Fibroblast of mammary gland (primary cell): ENCODE results near the gene FAM13C.

Source experiments
- DNase-seq: peaks from one replicate; pipeline ENCODE4 v3.0.0-alpha.2; 2010; ENCODE audit warnings: low read depth
- H3K4me3 ChIP-seq: 2 replicates; pipeline ENCODE4 v1.5.1; 2011; ENCODE audit warnings: low read depth, mild to moderate bottlenecking, low read length, moderate library complexity; ENCODE audit not compliant: control insufficient read depth
- TF ChIP-seq, protein P1 (sequence below): conservative IDR thresholded peaks from 2 replicates; pipeline ENCODE4 v1.5.1; 2011; ENCODE audit warnings: low read depth, low read length, inconsistent platforms; ENCODE audit not compliant: control insufficient read depth, insufficient read depth

The FAM13C gene

DNA sequence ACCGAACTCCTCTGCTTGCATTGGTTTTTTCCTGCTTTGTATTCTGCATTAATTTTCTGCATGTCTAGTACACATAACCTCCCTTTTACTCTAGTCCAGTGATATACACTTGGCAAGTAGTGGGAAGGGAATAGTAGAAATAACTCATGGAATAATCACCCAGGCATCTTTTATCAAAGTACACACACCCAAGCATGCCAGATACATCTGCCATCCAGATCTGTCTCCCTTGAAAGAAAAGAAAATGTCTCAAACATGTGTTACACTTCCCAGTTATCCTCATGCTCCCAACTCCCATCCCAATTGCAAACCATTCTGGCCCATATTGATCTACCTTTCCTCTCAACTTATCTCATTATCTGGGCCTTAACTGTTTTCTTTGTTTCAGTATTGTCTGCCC is 106.9 kb downstream of the FAM13C start:
- TF ChIP-seq, protein P1, sequence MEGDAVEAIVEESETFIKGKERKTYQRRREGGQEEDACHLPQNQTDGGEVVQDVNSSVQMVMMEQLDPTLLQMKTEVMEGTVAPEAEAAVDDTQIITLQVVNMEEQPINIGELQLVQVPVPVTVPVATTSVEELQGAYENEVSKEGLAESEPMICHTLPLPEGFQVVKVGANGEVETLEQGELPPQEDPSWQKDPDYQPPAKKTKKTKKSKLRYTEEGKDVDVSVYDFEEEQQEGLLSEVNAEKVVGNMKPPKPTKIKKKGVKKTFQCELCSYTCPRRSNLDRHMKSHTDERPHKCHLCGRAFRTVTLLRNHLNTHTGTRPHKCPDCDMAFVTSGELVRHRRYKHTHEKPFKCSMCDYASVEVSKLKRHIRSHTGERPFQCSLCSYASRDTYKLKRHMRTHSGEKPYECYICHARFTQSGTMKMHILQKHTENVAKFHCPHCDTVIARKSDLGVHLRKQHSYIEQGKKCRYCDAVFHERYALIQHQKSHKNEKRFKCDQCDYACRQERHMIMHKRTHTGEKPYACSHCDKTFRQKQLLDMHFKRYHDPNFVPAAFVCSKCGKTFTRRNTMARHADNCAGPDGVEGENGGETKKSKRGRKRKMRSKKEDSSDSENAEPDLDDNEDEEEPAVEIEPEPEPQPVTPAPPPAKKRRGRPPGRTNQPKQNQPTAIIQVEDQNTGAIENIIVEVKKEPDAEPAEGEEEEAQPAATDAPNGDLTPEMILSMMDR: no peak
- H3K4me3 ChIP-seq: no peak overlapping the region
- DNase-seq: no peak

DNA sequence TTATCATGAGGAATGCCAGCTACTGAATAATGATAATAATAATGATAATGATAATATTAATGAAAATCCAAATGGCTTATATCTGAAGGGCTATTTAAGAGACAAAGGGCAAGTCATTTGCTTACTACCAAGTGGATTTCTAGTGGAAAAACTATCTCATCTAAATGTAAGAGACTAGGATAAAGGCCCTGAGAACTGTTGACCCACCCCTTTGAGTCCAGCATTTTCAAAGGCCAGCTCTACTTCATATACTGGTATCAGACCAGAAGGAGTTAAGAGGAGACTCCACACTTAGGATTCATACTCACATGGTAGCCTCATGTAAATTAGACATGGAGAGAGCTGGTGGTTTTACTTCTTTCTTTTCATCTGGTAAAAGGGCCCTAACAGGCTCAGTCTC is 109.9 kb downstream of the FAM13C start:
- no peak overlapping the region for H3K4me3 ChIP-seq
- TF ChIP-seq, protein P1: no peak
- no peak for DNase-seq

DNA sequence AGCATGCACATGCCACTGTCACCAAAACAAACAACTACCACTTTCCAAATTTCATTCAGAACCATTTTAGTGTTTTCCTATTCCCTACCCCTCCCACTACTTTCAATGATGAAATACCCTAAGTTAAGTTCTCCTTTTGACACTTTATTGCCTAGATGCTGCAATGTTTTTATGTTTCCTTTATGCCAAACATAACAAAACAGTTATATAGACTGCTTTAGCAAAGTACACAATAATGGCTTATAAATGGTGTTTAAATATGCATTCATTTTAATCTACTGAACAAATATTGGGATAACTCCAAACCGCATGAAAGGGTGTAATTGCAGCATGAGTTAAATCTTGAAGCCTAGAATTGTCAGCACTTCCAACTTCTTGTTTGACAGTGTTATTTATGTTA is 116.7 kb downstream of the FAM13C start:
- no peak for DNase-seq
- H3K4me3 ChIP-seq: no peak overlapping the region
- TF ChIP-seq, protein P1: no peak

DNA sequence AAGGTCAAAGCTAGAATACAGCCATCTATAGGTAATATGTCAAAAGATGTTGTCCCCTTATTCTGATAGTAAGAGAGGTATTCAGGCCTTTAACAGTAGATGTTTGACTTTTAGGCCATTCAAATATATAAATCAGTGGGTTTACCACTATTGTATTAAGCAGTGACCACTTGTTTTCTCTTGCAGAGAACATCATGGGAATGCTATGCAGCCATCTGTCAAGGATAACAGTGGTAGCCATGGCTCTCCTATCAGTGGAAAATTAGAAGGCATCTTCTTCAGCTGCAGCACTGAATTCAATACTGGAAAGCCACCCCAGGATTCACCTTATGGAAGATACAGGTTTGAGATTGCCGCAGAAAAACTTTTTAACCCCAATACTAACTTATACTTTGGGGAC is 117.5 kb downstream of the FAM13C start:
- TF ChIP-seq, protein P1: no peak
- no peak for DNase-seq
- H3K4me3 ChIP-seq: no peak overlapping the region

DNA sequence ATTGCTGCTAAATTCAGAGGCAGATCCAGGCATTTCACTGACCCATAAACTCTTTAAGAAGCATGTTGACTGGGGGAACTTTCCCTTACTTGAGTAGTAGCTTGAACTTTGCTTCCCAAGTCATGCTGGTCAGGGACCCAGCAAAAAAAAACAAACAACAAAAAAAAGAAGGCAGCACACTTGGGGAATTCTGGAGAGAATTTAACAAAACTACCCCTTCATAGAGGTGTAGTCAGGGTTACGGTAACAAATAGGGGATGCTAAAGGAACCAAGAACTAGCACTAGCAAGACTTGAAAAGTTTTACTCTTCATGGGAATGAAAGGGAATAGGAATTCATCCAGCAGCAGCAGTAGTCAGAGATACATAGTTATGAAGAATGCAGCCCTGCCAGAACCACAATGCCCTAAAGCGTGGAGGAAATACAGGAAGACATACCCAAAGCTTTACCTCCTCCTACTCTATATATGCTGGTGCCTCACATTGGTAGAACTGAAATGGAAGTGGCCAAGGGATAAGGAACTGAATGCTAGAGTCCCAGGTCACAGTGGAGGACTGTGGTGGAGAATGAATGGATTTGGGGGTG is 118.6 kb downstream of the FAM13C start:
- TF ChIP-seq, protein P1: no peak
- no peak overlapping the region for H3K4me3 ChIP-seq
- no peak for DNase-seq

DNA sequence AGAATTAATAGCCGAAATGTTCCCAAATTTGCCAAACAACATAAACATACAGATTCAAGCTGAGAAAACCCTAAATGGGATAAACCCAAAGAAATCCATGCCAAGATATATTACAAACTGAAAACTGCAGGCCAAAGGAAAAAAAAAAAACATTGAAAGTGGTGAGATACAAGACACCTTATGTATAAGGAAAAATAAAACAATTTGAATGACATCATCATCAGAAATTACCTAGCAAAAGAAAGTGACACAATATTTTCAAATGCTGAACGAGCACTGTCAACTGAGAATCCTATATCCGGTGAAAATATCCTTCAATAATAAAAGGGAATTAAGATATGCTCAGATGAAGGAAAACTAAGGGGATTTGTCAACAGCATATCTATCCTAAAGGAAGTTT is 119.4 kb downstream of the FAM13C start:
- H3K4me3 ChIP-seq: no peak overlapping the region
- TF ChIP-seq, protein P1: no peak
- no peak for DNase-seq

DNA sequence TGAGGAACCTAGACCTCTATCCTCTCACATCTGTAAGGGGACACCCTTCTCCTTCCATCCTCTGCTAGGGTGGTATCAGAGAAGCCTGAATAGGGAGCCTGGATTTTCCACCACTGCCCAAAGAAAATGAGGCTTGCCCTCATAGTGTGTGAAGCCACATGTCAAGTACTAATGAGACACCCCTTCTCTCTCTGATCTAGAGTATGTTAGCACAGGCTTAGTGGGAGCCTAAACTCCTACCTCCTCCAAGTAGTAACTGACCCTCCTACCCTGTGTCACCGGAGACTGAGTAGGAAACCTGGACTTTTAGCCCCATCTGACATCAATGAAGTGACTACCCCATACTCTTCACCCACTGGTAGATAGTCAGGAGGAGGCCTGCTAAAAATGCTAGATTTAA is 120.3 kb downstream of the FAM13C start:
- no peak for DNase-seq
- no peak overlapping the region for H3K4me3 ChIP-seq
- TF ChIP-seq, protein P1: no peak
